NCI-H526 treated with DMSO at 0.1 percent for 48 hours (cell line): Measurements from ENCODE around the gene GRAMD1B.
"Not testable (repeated sequence)": the region's sequence is repeated elsewhere in the genome, so short reads cannot be mapped to it uniquely, and the experiment has no call there.

ENCODE experiments used
- DNase-seq: peaks from one replicate; lab custom pipeline; 2025; lab: John Stamatoyannopoulos, UW

The GRAMD1B gene

DNA sequence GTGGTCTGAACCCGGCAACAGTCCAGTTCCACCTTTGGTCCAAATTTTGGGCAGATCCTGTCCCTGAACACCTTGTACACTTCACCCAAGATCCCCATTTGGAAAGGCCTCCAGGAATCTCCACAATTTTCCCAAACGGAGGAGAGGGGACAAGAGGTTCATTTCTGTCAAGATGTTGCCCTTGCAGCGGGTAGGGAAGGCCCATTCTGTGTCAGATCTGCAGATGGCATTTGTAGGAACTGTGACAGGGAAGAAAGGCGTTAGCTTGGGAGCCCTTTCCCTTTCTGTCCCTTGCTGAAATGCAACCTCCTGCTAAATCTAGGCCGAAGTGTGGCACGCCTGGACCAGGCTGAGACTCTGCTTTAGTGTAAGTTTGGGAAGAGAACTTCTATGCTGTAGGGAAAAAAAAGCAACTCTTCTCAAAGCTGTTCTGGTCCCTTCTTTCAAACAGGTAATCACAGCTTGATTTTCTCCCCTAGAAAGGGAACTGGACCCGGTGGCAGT lies 138.3 kb downstream of the GRAMD1B start:
- DNase-seq = no peak

DNA sequence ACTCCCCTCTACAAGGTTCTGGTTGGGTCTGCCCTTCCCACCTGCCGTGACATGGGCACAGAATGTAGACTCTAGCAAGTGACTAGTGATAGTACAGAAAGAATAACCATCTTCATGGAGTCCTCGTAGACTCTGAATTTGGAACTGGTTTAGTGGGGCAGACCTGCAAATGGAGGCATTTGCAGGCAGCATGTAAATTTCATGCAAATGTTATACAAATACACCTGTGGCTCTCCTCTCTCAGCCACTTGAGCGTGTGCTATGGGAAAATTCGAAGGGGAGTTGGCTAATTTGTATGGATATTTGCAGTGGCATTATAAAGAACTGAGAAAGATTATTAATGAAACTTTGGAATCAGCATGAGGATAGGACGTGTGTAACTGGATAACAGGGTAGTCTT lies 139.3 kb downstream of the GRAMD1B start:
- DNase-seq = peak; percentile 100

- DNase-seq = peak; percentile 37
Measured at GRCh38 chr11:123570939-123571580, 141.0 kb downstream of the GRAMD1B start.

- not testable (repeated sequence) for DNase-seq
Measured at GRCh38 chr11:123572791-123573190, 142.7 kb downstream of the GRAMD1B start.

DNA sequence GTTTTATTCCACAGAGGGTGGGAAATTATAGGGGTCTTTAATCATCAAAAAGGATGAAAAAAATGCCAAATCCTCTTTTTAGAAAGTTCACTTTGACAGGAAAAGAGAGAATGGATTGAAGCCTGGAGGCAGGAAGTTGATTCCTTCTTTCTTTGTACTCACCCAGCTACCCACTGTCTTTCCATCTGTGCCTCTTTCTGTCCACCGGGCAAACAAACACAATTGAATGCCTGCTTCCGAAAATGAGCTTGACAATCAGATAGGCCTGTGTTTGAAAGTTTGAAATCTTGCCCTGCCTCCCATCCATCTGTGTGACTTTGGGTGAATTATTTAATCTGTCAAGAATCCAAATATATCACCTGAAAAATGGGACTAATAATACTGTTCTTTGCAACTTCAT lies 143.2 kb downstream of the GRAMD1B start:
- DNase-seq = no peak

DNA sequence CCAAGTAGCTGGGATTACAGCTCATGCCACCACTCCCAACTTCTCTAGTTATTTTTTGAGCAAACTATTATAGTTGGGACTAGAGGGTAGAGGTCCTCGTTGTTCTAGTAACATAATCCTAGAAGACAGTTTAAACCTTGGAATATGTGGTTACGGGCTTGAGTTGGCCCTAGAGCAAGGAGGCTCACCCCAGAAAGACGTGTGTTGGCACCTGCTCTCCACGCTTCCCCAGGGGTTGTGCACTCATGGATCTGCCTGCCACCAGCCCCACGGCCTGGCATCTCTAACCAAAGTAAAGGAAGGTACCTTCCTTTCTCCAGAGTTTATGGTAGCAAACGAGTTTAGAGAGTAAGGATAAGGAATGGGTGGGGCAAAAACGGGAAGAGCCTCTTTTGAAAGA lies 145.4 kb downstream of the GRAMD1B start:
- DNase-seq = no peak

GRCh38 chr11:123576082-123576481 lies 146.0 kb downstream of the GRAMD1B start:
- no peak for DNase-seq

GRCh38 chr11:123576501-123576900 lies 146.4 kb downstream of the GRAMD1B start:
- peak; percentile 63 for DNase-seq

GRCh38 chr11:123577081-123577598 lies 147.1 kb downstream of the GRAMD1B start:
- DNase-seq = peak; percentile 82

DNA sequence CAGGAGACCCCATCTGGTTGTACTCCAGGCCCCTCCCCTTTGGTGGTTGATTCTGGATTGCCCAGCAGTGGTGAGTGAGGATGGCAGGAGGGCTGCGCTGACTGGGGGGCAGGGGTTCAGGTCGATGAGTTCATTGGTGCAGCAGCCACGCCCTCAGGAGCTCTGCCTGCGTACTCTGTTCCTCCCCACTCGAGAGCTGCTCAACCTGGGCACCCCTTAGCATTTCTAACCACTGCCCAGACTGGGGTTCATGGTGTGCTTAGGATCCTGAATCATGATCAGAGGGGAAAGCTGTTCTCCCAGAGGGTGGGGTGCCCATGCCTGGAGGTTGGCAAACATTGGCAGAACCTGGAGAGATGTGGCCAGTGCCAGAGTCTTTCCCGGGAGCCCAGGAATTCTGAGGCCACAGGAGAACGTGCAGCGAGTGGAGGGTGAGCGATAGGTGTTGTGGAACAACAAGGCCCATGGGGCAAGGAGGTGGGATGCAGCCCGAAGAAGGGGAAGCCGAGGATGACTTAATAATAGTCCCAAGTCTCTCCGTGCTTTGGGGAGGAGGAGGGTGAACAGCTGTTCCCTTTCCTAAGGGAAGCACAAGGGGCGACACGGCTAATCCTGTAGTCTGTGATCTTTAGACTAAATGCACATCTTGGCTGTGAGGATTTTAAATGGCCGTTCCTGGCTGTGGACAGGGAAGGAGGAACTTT lies 148.9 kb downstream of the GRAMD1B start:
- DNase-seq = no peak

- no peak for DNase-seq
Measured at GRCh38 chr11:123579482-123579812, 149.4 kb downstream of the GRAMD1B start.

DNA sequence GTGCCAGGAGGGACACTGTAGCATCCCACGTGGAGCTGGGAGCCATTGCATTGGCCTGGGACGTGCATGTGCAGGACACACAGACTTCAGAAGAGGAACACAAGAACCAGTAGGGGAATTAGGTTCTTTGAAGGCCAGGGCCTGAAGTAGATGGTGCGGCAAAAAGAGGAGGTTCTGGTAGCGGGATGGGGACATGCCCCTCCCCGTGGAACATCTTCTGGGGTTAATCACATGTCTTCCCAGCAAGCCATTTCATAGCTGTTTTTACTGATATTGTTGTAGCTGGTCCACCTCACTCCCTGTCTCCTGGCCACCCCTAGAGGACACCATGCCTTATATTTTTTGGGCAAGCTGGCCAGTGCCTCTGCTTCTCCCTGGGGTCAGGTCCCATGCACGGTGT lies 150.1 kb downstream of the GRAMD1B start:
- DNase-seq = no peak

DNA sequence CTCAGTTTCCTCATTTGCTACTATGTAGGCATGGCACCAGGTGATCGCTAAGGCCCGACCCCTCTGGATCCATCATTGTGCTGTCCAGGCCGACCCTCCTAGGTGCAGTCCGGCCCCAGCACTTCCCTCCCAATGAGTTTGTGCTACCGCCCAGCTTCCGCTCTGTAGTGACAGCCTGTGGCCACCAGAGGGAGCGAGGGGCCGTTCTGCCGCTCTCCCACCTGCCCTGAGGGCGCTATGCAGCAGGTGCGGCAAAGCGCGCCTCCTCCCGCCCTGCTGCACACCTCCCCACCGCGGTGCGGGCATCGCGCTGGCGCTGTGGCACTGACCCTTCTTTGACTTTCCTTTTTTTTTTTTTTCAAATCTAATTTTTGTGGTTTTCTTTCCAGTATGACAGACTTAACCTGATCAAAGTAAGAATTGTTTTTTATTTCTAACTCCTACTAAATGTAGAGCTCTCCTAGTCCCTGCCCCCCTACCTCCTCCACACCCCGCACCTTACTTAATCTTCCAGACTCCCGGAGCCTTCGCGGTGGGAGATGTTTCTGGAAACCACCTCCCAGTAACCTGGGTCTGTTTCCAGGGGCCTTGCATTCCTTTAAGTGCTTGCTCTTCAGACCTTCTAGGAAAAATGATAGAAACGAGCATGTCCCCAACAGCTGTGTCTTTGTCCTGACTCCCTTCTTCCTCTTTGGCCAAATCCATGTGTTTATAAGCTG lies 150.6 kb downstream of the GRAMD1B start:
- DNase-seq = peak; percentile 88

- no peak for DNase-seq
Measured at GRCh38 chr11:123581651-123582399, 151.8 kb downstream of the GRAMD1B start.

GRCh38 chr11:123582992-123583504 lies 153.0 kb downstream of the GRAMD1B start:
- DNase-seq = no peak

DNA sequence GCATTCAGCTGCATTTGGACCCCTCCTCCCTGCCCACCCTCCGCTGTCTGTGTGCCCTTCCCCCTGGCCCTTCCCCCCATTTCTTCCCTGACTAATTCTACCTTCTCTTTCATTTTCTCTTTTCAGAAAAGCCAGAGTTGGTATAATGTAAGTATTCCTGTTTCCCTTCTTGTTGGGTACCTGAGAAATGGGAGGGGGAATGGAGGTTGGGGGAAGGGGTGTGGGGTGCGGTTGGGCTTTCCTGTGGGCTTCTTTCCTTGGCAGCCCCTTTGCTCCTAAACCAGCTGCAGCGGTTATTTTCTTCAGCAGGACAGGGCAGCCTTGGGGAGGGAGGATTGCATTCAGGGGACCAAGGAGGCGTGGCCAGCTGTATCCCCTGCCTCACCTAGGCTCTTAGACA lies 154.1 kb downstream of the GRAMD1B start:
- DNase-seq = no peak

DNA sequence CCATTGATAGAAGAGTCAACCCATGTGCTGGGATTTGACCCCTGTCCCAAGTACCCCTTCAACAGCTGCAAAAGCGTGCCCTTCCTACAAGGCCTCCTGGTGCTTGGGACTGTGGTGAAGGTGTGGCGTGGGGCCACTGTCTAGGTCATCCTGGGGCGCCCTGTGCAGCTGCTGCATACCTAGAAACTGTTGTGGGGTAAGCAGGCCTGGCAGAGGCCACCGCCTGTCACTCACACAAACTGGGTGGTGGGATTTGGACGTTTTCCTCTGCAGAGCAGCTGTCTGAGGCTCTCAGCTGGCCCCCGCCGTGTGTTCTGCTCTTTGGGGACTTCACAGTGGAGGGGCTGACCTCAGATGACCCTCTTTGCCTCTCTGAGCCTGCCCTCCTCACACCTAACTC lies 154.7 kb downstream of the GRAMD1B start:
- DNase-seq = no peak

DNA sequence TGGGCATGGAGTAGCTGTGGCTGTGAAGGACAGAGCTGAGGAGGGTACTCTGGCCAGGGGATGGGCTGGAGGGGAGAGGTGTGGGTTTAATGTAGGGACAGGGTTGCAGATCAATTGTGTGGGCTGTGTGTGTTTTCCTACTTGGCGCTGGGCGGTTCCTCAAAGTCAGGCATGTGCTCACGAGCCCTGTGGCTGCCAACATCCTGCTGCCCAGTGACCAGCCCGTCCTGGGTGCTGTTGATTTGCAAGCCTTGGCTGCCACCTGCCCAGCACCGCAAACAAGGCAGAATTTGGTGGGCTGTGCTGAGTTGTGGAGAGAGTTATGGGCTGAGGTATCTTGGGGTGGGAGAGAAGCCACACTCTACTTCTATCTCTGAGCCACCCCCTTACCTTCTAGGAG lies 155.1 kb downstream of the GRAMD1B start:
- no peak for DNase-seq

DNA sequence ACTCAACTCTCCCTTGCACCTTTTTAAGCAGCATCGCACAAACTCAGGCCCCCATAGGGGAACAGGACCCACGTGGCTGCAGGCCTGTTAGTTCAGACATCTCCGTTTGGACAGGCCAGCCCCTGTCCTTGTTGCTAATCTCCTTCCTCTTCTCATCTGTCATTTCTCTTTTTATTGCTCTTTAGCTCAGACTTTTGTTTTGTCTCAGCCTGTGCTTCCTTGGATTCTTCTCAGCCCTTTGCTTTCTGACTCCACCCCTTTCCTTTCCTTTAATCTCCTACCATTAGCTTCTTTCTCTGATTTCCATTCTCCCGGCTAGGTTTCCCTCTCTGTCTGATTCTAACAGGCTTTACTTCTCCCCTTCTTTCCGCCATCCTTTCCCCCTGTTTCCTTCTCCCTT lies 155.6 kb downstream of the GRAMD1B start:
- DNase-seq = no peak

DNA sequence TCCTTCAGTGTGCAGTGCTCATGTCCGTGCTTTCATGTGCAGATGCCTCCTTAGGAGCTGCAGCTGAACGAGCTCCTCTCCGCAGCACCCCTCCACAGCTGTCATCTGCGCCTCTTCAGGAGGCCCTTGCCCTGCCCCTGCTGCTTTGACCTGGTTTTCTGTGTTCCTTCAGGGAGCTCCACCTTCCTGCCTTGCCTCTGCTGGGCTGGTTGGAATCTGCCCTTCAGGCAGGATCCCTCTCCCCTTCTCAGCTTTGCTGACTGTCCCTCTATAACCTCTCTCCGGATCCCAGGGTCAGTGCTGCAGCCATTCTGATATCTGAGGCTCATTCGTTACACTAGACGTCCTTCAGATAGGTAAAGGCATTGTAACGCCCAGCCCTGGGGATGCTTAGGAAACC lies 156.5 kb downstream of the GRAMD1B start:
- DNase-seq = no peak

DNA sequence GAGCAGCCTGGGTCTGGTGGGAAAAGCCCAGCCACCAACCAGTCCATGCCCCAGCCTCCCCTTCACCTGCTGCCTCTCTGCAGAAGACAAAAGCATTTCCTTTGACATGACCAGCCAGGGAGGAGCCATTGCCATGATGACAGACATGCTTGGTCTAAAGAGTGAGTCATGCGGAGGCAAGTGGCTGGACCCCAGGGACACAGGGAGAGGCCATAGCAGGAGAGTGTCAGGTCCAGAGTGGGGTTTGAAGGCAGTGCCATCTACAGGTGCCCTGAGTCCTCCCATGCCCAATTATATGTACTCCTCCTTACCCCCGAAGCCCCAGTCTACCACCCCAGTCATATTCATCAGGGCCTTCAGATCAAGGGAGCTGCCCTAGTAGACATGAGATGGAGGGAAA lies 157.0 kb downstream of the GRAMD1B start:
- no peak for DNase-seq

GRCh38 chr11:123587559-123587958 lies 157.5 kb downstream of the GRAMD1B start:
- no peak for DNase-seq
